ENCODE data around the gene PHOSPHO1.
"Not testable (repeated sequence)": the region's sequence is repeated elsewhere in the genome, so short reads cannot be mapped to it uniquely, and the experiment has no call there.

PHOSPHO1 gene, protein sequence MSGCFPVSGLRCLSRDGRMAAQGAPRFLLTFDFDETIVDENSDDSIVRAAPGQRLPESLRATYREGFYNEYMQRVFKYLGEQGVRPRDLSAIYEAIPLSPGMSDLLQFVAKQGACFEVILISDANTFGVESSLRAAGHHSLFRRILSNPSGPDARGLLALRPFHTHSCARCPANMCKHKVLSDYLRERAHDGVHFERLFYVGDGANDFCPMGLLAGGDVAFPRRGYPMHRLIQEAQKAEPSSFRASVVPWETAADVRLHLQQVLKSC

DNA sequence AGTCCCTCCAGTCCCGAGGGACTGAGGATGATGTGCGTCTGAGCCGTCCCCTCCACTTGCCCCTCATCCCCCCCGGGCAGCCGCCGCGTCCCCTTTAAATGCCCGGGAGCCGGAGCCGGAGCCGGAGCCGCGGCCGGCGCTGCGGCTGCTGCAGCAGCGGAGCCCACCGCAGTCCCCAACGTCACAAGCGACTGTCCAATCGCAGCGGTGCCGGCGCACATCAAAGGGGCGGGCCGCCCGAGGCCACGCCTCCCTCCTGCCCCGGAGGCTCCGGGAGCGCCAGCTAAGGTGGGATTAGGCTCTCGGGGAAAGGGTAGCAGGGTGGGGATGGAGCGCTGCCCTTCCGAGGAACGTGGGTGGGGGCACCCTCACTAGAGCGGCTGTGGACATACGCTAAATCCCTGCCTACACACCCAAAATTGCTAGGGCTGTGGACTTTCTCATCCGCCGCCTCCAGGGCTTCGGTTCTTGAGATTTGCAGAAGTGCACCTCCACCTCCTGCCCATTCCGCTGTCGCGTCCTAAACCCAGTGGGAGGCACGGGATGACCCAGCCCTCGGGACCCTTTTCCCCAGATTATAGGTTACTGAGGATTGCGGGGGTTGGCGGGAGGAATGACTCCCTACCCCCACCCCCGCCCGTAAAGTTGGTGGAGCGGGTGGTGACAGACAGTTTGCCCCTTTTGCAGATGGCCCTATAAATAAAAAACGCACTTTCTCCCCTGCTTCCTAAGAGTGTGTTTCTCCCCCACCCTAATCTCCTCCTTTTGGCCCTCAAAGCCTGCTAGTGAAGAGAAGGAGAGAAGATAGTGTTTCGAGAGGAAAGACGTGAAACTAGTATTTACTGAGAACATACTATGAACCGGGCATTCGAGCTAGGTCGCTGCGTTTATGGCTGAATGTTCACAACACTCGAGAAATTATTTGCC, at the start of gene PHOSPHO1:
PHOSPHO1 (minus strand) TSS at position 152 of the 927 bp plus-strand sequence. CDS start 4,096 bp downstream, outside the sequence.
- DNase-seq: peak; percentile 85

DNA sequence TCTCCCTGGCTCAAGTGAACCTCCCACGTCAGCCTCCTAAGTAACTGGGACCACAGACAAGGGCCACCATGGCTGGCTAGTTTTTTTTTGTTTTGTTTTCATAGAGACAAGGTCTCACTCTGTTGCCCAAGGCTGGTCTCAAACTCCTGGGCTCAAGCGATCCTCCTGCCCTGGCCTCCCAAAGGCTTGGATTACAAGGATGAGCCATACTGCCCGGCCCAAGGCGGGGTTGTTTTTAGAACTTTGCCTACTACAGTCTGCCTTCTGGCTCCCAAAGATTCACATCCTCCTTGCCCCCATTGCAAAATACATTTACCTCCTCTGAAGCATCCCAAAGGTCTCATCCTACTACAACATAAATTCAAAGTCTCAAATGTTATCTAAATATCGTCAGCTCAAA, 49.5 kb upstream of the PHOSPHO1 start:
- no peak for DNase-seq

DNA sequence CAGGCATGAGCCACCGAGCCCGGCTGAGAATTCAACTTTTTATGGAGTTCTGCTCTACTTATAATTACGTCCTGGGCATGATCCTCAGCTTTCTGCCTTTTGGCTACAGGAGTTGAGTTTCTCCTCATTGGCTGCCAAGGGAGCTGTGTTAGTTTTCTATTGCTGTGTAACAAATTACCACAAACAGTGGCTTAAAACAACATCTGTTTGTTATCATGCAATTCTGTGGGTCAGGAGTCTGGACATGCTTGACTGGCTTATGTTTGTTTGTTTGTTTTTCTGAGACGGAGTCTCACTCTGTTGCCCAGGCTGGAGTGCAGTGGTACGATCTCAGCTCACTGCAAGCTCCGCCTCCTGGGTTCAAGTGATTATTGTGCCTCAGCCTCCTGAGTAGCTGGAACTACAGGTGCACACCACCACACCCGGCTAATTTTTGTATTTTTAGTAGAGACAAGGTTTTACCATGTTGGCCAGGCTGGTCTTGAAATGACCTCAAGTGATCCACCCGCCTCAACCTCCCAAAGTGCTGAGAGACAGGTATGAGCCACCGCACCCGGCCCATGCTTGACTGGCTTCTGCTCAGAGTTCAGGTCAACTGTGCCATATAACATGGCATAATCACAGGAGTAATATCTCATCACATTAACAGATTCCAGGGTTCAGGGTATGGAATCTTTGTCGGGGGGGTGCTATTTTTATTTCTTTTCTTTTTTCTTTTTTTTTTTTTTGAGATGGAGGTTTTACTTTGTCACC, 48.9 kb upstream of the PHOSPHO1 start:
- DNase-seq: not testable (repeated sequence)

DNA sequence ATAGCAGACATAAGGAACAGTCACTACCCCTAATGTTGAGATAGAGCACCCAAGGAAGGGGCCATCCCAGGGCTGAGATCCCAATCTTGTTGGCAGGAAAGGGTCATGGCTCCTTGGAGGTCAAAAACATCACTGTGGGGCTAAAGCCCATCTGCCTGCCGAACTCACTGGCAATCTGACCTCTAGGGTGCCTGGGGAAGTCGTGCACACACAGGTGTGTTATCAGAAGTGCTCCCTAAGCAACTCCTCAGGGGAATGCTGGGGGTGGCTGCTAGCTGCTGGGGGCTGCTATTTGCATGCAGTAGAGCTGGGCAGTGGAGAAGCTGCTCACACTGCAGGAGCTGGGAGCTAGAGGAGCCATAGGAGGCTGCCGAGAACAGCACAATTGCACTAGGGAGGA, 47.5 kb upstream of the PHOSPHO1 start:
- DNase-seq: no peak

DNA sequence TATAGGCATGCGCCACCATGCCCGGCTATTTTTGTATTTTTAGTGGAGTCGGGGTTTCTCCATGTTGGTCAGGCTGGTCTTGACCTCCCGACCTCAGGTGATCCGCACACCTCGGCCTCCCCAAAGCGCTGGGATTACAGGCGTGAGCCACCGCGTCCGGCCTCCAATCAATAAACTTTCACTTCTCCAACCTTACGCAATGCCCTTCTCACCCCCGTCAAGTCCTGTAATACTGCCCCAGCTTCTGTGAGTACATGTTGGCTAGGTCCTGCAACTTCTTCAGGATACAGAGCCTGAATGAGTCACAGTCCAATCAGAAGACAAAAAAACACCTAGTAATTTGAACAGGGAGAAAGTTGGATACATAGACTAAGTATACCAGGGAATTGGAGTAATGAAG, 47.1 kb upstream of the PHOSPHO1 start:
- DNase-seq: no peak

DNA sequence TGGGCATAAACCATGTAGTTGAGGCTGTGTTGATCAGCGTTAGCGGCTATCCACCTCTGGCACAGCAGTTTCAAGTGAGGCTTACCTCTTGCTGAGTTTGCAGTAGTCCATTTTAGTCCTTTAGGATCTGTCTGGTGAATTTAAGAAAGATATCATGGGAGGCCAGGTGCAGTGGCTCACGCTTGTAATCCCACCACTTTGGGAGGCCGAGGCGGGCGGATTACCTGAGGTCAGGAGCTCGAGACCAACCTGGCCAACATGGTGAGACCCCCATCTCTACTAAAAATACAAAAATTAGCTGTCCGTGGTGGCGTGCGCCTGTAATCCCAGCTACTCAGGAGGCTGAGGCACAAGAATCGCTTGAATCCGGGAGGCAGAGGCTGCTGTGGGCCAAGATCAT, 45.4 kb upstream of the PHOSPHO1 start:
- DNase-seq: not testable (repeated sequence)

DNA sequence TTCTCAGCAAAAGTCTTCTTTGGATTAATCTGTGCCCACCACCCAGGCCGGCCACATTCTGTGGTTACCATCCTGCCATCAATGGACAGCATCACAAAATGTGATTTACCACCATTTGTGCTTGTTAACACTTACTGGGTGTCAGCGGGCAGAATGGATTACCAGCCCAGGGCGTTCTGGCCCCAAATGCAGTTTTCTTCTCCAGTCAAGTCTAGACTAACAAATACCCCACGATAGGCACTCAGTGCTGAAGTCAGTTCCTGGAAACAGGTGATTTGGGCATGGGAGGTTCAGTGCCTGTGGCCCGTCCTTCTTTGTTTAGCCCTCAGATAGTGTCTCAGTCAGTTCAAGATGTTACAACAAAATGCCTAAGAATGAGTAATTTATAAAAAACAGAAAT, 38.8 kb upstream of the PHOSPHO1 start:
- DNase-seq: no peak

DNA sequence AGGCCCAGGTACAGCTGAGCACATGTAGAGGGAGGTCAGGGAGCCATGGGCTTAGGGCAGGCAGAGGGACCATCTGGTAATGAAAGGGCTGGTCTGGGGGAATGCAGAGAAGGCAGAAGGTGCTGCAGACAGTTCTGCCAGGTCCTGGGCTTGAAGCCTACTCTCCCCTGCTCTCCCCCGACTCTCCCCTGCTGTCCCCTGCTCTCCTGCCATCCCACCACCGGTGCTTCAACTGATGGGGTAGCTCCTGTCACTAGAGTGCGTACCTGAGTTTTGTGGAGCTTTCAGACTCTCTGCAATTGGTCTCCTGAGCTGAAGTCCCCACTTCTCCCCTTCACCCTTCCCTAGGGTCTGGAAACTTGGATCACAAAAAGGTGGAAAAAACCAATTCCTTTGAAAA, 37.3 kb upstream of the PHOSPHO1 start:
- DNase-seq: no peak

DNA sequence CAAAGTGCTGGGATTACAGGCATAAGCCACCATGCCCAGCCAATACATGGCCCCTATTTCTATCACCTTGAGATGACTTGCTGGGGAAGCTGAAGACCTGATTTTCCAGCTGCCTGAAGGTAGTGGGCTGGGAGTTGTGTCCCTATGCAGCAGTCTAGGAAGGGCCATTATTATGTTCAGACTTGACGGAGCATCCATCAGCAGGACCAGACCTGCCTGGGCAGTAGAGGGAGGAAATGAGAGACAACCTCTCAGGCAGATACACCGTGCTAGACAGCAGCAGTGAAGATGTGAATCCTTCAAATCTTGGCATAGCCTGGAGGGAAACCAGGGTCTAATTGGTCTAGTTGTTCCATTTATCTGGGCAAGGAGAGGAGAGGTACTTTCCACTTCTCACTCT, 35.6 kb upstream of the PHOSPHO1 start:
- no peak for DNase-seq

DNA sequence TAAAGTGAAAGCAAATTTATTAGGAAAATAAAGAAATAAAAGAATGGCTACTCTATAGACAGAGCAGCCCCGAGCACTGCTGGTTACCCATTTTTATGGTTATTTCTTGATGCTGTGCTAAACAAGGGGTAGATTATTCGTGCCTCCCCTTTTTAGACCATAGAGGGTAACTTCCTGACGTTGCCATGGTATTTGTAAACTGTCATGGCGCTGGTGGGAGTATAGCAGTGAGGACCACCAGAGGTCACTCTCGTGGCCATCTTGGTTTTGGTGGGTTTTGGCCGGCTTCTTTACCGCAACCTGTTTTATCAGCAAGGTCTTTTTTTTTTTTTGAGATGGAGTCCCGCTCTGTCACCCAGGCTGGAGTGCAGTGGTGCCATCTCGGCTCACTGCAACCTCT, 31.0 kb upstream of the PHOSPHO1 start:
- not testable (repeated sequence) for DNase-seq

DNA sequence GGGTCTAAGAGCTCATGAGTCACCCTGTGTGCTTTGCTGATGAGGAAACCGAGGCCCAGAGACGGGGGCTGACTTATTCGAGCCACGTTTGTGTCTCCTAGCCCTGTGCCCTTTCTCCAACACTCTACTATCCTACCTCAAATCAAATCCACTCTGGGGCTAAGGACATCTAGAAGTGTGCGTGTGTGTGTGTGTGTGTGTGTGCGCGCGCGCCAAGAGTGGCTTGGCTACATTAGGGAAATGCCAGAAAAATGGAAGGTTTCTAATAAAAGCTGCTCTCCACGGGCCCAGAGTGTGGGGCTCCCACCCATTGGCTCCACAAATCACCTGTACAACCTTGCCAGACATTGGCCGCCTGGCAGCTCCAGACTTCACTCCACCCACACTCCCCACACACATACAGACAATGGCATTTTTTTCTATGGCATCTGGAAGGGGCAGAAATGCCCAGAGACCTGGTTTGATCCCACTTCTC, 30.3 kb upstream of the PHOSPHO1 start:
- no peak for DNase-seq

DNA sequence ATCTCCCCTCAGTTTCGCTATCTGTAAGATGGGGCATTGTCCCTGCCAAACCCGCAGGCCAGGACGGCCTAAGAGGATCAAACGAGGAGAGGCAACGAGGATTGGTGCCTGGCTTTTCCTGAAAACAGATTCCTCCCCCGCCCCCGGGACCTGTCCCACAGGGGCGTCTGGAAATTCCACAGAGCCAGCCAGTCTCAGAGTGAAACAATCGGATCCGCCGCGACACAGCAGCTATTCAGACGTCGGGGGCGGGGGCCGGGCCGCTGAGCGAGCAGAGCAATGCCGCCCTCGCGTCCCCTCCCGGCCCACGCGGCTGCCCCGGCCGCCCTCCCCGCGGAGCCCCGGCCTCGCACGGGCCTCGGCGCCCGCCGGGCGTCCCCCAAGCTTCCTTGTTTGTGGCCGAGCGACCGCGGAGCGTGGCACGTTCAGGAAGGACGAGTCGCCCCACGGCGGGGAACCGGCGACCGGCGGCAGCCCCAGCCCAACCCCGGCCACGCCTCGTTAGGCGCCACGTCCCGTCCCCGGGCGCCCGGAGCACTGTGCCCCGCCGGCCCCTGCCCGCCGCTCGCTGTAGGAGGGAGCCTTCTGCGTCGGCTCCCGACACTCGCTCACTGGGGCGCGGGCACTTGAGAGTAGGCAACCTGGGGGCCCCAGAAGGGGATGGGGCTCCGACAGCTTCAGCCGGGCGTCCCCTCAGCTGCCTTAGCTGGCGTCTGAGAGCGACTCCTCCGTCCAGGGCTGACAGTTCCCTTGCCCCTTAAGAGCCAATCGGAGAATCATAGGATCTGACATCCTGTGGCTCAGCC, 29.6 kb upstream of the PHOSPHO1 start:
- peak; percentile 65 for DNase-seq

DNA sequence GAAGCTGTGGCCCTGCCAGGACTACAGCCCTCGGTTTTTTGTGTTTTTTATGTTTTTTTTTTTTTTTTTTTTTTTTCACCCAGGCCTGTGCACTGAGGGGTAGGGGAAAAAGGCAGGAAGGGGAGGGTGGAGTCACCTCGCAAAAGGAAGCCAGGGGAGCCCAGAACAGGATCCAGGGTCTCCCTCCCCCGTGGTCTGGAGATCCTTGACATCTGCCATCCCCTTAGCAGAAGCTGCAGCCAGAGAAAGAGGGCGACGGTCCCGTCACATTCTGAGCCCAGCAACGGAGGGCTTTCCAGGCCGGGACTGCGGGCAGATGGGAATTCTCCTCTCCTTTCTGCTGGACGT, 29.1 kb upstream of the PHOSPHO1 start:
- no peak for DNase-seq

DNA sequence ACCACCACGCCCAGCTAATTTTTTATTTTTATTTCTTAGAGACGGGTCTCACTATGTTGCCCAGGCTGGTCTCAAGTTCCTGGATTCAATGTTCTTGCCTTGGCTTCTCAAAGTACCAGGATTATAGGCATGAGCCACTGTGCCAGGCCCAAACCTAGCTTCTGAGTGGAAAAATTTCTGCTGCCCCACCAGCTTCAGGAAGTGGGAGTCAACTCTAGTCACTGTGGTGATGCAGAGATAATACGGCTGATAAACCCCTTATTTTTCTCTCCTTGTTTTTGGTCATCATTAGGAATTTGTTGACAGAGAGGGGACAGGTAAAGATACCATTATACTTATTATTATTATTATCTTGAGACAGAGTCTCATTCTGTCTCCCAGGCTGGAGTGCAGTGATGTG, 27.8 kb upstream of the PHOSPHO1 start:
- DNase-seq: no peak

DNA sequence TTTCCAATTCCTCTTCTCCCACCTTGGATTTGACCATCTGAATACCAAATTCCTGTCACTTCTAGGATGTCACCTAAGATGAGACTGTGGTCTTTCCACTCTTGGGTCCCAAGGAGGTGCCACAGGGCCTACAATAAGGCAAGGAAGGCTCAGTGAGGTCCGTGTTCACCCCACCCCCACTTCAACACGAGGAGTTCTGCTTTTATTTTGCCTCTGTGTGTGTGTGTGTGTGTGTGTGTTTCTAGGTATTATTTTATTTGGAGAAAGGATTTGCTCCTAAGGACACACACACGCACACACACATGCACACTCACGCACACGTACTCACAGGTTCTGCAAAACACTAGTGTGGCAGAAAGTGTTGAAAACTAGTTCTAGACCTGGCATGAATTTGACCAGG, 24.5 kb upstream of the PHOSPHO1 start:
- DNase-seq: no peak

DNA sequence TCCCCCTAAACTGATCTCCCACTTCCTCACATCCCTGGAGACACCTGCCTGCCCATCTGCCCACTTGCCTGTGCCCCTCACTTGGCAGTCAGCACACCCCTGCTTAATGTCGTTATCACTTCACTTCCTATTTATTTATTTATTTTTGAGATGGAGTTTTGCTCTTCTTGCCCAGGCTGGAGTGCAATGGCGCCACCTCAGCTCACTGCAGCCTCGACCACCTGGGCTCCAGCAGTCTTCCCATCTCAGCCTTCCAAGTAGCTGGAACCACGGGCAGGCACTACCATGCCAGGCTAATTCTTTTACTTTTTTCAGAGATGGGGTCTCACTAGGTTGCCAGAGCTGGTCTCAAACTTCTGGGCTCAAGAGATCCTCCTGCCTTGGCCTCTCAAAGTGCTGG, 23.5 kb upstream of the PHOSPHO1 start:
- DNase-seq: no peak

DNA sequence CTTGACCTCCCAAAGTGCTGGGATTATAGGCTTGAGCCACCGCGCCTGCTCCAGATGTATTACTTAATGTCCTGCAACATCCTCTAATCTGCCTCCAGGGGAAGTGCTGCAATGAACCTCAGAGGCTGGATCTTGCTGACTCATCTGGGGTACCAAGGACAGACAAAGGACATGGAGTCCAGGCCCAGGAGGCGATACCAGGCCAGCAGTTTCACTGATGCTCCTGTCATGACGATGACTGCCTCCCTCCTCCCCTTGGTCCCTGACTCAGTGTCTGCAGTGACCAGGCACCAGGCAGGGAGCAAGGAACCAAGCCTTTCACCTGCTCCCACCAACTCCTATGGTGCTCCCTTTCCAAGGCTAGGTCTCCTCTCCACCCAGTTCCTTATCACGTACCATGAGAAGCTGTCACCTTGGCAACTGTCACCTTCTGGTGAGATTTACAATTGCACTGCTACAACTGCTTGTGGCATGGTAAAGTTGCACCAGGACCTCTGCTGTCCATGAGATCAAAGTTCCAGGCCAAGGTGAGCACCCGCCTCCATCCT, 21.6 kb upstream of the PHOSPHO1 start:
- no peak for DNase-seq

DNA sequence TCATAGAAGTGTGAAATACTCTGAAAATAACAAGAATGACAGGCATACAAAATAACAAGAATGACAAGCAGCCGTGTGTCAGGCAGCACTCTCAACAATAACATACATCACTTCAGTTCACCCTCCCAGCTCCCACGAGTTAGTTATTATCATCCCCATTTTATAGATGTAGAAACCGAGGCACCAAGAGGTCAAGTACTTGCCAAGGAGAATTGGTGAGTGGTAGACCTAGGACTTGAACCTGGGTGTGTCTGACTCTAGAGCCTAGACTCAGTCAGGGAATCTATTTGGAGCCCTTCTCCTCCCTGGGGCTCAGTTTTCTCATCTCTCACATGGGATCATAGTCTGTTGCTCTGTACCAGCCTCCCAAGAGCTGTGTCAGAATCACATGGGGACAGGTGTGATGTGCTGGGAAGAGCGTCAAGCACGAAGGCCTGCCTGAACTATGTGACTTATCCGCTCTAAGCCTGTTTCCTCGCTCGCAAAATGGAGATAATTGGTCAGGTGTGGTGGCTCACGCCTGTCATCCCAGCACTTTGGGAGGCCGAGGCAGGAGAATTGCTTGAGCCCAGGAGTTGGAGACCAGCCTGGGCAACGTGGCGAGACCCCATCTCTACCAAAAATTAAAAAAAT, 19.4 kb upstream of the PHOSPHO1 start:
- no peak for DNase-seq

DNA sequence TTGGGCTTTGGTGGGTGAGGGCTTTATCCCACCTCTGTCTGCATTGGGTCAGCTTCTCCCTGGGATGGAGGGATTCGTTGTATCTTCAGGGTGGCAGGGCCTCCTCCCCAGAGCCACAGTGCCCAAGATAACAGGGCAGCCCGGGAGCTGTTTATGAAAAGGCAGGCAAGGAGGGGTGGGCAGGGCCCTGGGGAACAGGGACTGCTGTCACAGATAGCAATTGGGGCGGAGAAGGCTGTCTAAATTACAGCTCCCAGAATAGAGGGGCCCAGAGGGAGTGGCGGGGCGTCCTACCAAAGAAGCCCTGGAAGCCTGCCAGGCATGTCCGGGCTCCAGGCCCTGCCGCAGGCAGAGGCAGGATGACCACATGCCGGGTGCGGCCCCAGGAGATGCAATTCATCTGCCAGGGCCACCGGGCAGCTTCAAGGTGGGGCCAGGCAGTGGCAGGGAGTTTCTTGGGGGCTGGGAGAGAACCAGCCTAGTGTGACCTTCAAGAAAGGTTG, 18.8 kb upstream of the PHOSPHO1 start:
- no peak for DNase-seq

DNA sequence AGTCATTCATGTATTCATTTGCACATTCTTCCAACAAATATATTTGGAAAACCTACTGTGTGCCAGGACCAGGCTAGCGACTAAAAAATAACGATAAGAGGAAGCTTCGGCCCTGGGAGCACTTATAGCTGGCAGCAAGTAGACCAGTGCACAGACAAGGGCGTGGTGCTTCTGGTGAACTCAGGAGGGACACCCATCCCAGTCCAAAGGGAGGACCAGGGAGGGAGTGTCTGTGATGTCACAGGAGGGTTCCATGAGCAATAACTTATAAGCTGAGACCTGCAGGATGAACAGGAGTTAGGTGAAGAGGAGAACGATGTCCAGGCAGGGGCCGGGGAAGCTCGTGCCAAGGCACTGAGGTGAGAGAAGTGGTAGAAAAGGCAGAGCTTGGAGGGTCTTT, 17.4 kb upstream of the PHOSPHO1 start:
- no peak for DNase-seq

DNA sequence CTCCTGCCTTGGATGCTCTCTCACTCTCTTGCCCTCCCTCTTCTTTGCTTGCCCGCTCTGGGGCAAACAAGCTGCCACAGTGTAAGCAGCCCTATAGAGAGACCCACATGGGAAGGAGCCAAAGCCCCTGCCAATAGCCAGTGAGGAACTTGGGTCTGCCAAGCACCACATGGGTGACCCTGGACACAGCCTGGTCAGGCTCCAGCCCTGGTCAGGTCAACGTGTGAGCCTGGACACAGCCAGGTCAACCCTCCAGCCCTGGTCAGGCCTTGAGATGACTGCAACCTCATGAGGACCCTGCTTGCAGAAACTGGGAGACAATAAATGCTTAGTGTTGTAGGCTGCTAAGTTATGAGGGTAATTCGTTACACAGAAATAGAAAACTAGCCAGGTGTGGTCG, 14.3 kb upstream of the PHOSPHO1 start:
- no peak for DNase-seq

DNA sequence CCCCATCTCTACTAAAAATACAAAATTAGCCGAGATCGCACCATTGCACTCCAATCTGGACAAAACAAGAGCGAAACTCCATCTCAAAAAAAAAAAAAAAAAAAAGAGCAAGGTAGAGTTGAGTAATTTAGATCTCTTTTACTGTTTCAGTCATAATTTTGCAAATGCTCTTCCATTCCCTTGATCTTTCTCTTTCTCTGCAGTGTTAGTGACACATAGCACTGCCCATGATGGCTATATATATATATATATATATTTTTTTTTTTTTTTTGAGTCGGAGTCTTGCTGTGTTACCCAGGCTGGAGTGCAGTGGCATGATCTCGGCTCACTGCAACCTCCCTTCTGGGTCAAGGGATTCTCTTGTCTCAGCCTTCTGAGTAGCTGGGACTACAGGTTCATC, 12.2 kb upstream of the PHOSPHO1 start:
- no peak for DNase-seq

All from activated CD4-positive, CD25-positive, alpha-beta regulatory T cell treated with anti-CD3 and anti-CD28 coated beads, Interleukin-2, amount 50 U/mL, for 72 hours (primary cell).